ENCODE measurements around the gene HPS1. TPM values are rescaled to one million over a fixed set of nuclear protein-coding genes. Genes with fewer than 3 reads are reported as not detected.

HPS1 gene
- total RNA-seq, 1 donor from 2014 or later = 89.8 TPM

DNA sequence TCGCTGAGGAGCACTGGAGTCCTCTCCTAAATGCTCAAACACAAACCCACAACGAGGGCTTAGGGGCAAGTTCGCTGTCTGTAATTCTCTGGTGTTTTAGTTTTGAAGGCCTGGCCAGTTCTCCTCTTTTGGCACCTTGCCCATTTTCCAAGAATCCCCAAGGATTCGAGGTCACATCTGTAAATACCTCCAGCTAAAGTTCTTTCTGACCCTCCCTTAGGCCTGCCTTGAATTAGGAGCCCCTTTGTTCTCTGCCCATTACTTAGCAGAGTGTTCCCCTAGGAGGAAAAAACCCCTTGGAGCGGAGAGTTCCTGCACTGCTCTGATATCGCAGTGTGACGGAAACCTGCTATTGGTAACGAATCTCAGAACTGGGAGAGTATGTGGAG, 31.0 kb downstream of the HPS1 start:
- intact Hi-C loops (cut with micrococcal nuclease) = loop anchor here (2.0 kb wide), 1 partner anchor 31 kb away; the partner anchor contains the start of gene HPS1

DNA sequence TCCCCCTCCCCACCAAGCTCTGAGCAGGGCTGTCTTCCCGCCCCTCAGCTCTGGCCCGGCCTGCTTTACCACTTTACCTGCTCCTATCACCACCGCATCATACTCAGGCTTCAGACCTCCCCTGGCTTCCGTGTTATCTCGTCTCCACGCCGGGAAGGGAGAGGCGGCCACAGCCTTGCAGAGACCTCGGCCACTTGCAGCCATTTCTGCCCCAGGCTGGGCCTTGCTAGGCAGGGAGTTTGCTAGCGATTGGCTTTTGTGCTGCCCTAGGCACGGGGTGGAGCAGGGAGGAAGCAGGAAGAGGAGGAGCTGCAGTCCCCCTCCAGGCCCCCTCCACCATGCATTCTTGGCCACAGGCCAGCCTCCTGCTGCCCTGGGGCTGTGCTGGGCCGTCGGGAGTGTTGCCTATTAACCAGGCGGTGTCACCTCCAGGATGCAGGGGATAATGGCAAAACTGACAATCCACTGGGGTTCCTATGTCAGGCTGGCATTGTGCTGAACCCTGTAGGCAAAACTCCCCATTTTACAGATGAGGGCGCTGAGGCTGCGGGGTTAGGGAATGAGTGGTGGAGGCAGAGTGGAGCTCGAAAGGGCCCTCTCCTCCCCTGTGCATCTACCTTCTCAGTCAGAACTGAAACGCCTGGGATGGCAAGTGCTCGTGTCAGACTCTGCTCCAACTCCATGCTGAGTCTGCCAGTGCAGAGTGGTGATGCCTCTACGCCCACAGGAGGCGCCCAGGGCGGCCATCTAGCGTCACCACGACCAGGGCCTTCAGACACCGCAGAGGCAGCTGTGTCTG, 31.6 kb downstream of the HPS1 start, which contains the start of gene PYROXD2:
PYROXD2 (minus strand) TSS at position 251 of the 799 bp plus-strand sequence; CDS start at position 204, 47 bp downstream.
- intact Hi-C loops (cut with micrococcal nuclease) = loop anchor here (2.0 kb wide), 1 partner anchor 32 kb away; the partner anchor contains the start of gene HPS1

DNA sequence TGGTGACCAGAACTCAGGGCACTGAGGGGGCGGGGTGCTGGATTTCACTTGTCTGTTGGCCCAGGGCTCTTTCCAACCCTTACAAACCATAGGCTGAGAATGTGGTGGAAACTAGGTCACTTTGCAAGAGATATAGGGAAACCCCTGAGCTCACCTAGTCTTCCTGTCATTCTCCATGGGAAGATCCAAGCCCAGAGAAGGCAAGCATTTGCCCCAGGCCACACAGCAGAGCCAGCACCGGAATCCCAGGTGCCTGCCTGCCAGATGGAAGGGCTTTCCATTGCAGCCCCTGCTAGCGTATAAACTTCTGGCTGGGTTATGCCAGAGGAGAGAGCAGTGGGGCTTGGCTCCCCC, 32.2 kb downstream of the HPS1 start:
- intact Hi-C loops (cut with micrococcal nuclease) = loop anchor here (2.0 kb wide), 1 partner anchor 32 kb away; the partner anchor contains the start of gene HPS1

DNA sequence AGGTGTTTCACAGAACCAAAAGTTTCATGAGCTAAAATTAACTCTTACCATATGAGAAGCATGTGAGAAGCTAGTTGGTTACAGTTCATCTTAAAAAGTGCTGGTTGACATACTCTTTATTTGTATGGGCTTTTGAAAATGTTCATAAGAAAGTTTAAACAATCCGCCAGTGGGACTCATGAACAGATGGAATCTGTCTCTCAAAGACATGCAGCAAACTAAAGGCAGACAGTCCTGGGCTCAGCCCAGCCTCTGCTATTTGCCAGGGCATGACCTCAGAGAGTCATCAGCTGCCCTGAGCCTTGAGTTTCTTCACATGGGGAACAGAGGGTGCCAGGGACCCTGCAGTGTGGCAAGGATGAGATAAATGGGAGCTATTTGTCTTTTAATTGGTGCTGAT, 35.0 kb downstream of the HPS1 start:
- intact Hi-C loops (cut with micrococcal nuclease) = no loop called here

DNA sequence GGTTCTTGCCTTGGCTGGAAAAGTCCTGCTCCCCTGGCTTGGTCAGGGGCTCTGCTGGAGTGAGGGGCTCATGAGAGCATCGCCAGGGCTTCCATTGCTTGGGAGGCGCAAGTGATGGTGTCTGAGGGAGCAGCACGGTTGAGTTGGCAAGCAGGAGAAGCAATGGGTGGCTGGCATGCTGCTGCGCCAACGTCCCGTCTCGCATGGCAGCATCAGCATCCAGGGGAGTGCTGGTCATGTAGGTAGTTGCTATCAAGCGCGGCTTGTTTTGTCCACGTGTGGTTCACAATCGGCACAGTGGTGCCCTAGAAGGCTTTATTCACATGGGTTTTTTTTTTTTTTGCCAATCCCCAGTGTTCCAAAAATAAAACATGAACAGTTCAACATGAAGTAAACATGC, 35.6 kb downstream of the HPS1 start:
- intact Hi-C loops (cut with micrococcal nuclease) = no loop called here

DNA sequence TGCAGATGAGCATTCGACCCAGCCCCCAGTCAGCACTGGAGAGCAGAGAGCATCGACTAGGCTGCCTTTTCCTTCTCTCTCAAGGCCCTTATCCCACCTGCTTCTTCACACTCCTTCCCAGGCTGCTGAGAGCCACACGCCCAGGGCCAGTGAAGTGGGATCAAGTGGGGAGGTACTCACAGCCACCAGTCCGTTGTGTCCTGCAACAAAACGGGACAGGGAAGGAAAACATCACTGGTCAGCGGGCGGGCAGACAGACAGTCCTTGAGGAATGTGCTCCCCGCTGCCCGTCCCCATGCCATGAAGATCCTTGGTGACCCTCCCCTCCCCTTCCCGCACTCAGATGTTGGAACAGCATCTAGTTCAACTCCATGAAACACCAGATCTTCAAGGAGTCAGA, 36.0 kb downstream of the HPS1 start:
- intact Hi-C loops (cut with micrococcal nuclease) = no loop called here

DNA sequence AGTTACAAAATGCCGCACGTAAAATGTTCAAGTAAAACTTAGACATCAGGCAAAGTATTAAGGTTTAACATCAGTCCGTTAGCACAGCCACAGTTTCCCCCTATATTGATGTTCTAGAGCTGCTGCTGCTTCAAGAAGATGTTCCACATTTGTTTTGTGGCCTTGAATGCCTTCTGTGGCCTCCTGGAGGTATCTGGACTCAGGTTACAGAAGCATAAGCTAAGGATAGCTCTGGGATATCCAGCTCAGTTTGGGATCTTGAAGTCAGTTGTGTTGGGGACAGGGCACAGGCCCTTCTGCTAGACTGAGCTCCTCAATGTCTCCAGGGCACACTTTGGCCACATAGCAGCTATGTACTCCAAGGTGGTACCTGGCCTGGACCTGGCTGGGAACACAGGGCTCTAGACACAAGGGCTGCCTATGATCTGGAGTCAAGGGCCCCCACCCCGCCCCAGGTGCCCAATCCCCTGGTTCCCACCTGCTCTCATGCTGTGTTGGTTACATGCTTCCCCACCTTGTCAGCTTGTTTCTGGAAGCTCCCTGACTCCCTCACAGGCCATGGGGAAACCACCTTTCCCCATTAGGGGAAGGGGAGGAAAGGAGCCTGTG, 36.5 kb downstream of the HPS1 start:
- intact Hi-C loops (cut with micrococcal nuclease) = no loop called here

DNA sequence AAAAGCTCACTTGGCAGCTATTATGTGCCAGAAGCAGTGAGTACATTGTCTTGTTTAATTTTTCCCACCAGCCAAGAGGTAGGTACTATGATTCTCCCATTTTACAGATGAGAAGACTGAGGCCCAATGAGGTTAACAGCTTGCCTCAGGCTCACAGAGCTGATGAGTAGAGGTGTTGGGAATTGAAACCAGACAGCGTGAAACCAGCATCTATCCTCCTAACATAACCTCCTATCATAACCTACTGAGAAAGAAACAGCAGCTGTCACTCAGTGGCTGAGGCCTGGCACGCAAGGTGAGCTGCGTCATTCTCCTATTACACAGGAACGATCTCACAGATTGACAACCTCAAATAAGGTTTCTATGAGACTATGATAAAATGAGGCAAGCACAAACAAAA, 37.9 kb downstream of the HPS1 start:
- intact Hi-C loops (cut with micrococcal nuclease) = no loop called here

DNA sequence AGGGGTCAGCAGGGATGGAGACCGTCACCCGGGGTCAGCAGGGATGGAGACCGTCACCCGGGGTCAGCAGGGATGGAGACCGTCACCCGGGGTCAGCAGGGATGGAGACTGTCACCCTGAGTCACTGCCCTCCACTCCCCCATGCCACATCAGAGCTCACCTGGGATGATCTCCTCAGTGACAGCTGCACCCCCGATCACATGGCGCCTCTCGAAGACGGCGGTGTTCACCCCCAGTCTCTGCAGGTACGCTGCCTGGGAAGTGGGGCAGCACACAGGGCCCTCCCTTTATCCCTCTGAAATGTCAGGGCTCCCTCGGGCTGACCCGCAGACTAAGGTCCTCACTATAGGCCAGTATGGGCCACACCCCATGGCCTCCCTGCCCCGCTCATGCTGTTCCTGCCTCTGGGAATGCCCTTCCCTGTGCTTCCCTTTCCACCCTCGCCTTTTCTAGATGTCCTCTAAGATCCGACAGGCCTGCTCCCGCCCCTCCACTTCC, 38.9 kb downstream of the HPS1 start:
- intact Hi-C loops (cut with micrococcal nuclease) = no loop called here

DNA sequence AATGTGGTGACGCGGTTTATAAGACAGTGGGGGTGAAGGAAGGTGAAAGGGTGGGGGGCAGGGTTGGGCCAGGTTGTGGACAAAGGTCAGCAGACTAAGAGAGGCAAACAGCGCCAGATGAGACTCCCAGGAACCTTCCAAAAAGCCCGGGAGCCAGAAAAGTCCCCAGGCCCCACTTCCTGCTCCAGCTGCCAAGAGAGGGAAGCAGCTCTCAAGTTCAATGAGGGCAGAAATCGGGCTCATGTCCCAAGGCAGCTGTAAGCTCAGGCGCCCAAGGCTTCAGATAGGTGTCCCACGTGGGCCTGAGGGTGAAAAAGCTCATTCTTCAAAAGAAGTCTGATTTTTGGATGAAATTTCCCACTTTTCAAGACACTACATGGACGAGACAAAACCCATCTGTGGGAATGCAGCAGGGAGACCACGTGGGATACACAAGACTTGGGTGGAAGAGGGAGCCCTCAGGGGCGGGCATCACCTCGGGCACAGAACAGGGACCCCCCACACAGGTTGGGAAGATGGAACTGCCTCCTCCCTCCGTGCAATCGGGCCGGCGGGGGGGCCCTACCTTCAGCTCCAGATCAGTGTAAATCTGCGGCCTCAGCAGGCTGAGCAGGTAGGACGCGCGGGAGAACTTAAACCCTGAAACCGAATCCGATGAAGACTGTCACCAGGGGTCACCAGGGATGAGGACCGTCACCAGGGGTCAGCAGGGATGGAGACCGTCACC, 39.6 kb downstream of the HPS1 start:
- intact Hi-C loops (cut with micrococcal nuclease) = no loop called here

DNA sequence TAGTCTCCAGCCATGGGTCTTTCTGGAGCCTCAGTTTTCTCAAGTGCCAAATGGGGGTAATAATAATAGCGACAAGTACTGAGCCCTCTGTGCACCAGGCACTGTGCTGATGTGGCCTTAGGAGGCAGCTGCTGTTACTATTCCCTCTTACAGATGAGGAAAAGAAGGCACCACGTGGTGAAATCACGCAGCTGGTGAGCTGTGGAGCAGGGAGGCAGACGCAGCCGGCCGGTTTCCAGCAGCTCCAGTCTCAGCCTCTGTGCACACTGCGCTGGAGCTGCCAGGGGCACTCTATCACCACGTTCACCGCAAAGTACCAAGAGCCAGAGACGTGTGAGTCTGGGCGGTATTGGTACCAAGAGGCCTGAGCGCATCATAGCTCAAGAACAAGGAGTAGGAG, 41.3 kb downstream of the HPS1 start:
- intact Hi-C loops (cut with micrococcal nuclease) = no loop called here

DNA sequence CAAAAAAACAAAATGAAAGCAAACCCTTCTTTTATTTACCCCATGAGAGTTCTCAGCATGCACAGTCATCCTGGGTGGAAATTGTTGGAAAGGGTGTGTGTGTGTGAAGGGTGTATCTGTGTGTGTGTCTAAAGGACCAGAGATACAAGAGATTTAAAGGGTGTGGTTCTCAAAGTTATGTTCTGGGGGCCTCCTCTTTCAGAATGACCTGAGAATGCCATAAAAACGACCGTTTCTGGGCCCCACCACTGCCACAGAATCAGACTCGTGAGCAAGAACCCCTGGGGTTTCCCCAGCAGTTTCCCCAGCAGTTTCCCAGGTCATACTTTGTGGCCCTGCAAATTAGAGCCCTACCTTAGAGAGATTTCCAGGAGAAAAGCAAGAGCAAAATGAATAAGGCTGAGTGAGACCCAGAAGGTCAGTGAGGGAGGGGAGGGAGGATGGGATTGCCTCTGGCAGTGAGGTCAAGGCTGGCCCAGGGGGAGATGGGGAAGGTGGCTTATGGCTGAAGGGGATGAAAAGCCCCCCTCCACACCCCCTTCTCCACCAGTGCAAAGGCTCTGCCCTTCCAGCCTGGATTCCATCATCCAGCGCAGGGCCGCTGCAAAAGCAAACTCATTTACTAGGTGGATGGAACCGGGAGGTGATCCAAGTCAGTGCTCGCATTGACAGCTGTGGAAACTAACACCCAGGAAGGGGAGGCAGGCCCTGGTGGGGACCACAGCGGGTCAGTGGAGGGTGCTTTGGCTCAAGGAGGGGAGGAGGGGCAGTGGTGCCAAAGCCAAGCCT, 42.0 kb downstream of the HPS1 start:
- intact Hi-C loops (cut with micrococcal nuclease) = no loop called here

DNA sequence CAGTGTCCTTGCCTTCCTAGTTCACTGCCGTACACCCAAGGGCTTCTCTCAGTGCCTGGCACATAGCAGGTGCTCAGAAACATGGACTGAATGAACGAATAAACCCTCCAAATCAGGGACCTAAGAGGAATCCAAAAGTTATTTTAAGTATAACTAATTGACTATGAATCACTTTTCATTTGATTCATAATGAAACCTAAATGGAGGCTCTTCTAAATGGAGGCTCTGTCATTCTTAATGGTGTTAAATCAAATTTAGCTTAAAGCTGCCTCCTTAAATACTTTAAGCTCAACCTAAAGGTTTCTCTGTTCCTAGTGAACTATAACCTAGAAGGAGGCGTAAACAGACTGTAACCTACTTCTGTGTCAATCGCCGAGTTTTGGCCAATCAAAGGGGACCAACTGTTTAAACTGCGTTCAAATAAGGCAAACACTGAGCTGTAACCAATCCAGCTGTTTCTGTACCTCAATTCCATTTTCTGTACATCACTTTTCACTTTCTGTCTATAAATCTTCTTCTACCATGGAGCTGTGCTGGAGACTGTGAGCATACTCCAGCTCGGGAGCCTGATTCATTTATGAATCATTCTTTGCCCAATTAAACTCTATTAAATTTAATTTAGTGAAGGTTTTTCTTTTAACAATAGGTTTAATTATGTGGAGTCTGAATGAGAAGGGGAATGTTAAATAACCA, 42.8 kb downstream of the HPS1 start:
- intact Hi-C loops (cut with micrococcal nuclease) = no loop called here

DNA sequence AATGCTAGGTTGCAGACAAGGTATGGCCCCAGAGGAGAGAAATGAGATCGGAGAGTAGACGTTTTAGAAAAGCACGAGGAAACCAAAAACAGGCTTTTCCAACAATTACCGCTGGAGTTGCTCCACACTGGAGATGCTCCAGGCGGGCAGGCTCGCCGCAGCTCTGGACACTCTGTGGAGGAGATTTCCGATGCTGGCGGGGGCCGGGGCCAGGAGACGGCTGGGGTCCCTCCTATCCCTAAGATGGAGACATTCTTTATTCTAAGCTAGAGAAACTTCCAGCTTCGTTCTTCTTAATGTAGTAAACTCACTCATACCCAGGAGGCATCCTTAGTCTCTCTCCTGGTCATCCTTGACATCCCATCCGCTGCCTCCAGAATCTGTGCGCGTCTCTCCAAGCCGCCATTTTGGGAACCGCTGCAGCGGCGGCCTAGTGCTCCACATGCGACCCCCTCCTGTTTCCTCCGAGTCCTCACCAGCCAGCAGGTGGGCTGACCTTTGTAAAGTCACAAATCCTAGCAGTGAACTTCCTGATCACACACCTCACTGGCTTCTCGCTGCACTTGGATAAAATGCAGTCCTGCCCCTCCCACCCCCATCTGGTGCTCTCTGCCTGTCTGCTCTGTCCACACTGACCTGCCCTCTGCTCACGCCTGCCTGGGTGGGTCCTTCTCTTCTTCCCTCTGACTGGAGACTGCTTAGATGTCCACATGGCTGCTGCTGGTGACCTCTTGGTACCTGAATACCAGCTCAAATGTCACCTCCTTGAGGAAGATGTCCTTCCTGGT, 43.6 kb downstream of the HPS1 start:
- intact Hi-C loops (cut with micrococcal nuclease) = no loop called here

DNA sequence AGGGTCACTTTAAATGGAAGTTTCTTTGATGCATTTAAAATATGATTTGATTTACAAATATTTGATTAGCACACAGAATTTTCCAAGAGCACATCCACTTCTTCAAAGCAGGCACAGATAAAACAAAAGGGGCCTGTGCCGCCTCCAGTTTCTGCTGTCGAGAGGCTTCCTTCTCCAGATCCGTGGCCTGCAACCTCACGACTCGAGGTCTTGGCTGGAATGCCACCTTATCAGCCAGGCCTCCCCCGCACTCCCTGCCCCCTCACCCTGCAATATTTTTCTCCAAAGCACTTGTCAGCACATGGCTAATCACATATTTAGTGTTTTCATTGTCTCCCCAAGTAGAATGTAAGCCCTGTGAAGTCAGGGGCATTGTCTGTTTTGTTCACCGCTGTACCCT, 44.3 kb downstream of the HPS1 start:
- intact Hi-C loops (cut with micrococcal nuclease) = no loop called here

DNA sequence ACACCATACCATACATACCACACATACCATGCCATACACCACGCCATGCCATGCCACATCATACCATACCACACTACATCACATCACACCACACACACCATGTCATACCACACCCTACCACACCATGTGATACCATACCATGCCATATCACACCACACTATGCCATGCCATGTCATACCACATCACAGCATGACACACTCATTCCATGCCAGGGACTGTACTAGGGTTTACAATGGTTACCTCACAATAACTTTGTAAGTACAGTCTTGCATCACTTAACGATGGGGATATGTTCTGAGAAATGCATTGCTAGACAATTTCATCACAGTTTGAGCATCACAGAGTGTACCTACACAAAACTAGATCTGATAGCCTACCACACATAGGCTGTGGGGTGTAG, 46.3 kb downstream of the HPS1 start:
- intact Hi-C loops (cut with micrococcal nuclease) = no loop called here

DNA sequence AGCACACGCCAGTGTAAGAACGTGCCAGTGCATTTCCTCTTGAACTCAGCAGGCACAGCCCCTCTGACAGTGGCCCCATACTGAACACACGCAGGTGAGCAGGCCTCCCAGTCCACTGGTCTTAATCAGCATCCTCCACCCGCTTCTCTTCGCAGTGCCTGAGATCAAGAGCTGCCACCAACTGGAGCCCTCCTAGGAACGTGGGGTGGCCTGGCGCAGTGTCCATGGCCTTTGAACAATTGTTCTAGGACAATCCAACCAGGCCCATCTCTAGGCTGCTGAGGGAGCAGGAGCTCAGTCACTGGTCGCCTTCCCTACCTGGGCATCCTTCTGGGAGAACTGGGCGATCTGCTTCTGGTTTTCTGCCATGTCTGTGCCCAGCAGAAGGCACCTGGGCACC, 47.0 kb downstream of the HPS1 start:
- intact Hi-C loops (cut with micrococcal nuclease) = no loop called here

DNA sequence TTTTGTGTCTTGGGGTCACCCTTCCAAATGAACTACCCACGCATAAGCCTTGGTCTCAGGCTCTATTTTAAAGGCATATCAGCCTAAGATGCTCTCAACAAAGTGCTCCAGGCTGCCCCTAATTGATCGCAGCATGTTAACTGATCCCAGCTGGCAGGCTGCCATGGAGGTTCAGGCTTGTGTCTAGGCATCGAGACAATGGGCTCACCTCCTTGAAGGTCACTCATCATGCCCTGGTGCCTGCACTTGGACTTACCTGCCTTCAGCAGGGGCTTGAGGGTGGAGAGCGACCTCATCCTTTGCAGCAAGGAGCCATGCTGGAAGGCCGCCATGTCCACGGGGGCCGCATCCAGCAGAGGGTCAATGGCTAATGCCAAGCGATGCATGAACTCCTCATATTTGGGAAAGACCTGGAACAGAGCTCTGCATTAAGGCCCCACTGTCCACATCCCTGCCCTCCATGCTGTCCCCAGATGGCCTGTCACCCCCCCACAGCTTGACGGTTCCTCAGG, 49.6 kb downstream of the HPS1 start:
- intact Hi-C loops (cut with micrococcal nuclease) = no loop called here

Measured in T-helper 1 cell treated with Interleukin-12 subunit alpha and Interleukin-12 subunit beta and Interleukin-4 antibody, amounts not matched to agents 30 ng/mL and 1 ng/mL, for 36 hours (primary cell).